Measurements from ENCODE around the gene ADSS1.

Gene ADSS1

GRCh38 chr14:104787736-104788135 lies 63.7 kb downstream of the ADSS1 start:
- H3K4me3 ChIP-seq (ENCODE audit: low read depth, low read length), result no peak overlapping the region
- no peak for DNase-seq (ENCODE audit: low read depth, low spot score)
- TF ChIP-seq CTCF (IDR thresholded peaks at IDR 0.05; ENCODE audit: insufficient read depth, low read length, missing control alignments), result no peak
- ChIA-PET POLR2A (no interaction called here), CTCF (interaction anchor here (1.7 kb wide), 1 partner anchor 19 kb away, joined by 4 read pairs; no protein-coding TSS in a partner anchor)

GRCh38 chr14:104788161-104788818 lies 64.3 kb downstream of the ADSS1 start:
- CTCF ChIA-PET, result interaction anchor here (1.7 kb wide), 3 partner anchors 20 to 38 kb away, joined by 4 to 8 read pairs (median 5); no protein-coding TSS in a partner anchor
- no peak for DNase-seq (ENCODE audit: low read depth, low spot score)

GRCh38 chr14:104788873-104789663 lies 65.0 kb downstream of the ADSS1 start:
- ChIA-PET POLR2A (no interaction called here), CTCF (interaction anchor here (1.7 to 7.9 kb wide), 4 partner anchors 19 to 37 kb away, joined by 4 to 52 read pairs (median 6); no protein-coding TSS in a partner anchor)
- DNase-seq (ENCODE audit: low read depth, low spot score), result no peak
- no peak for TF ChIP-seq CTCF (IDR thresholded peaks at IDR 0.05; ENCODE audit: insufficient read depth, low read length, missing control alignments)
- H3K4me3 ChIP-seq (ENCODE audit: low read depth, low read length), result no peak overlapping the region

More at GRCh38 chr14:104788161-104788818, 64.3 kb downstream of the ADSS1 start:
- POLR2A ChIA-PET, result no interaction called here
- H3K4me3 ChIP-seq (ENCODE audit: low read depth, low read length), result no peak overlapping the region
- no peak for TF ChIP-seq CTCF (IDR thresholded peaks at IDR 0.05; ENCODE audit: insufficient read depth, low read length, missing control alignments)

- POLR2A ChIA-PET, result no interaction called here
- no peak for DNase-seq (ENCODE audit: low read depth, low spot score)
- no peak for TF ChIP-seq CTCF (IDR thresholded peaks at IDR 0.05; ENCODE audit: insufficient read depth, low read length, missing control alignments)
- CTCF ChIA-PET, result interaction anchor here (1.0 to 7.9 kb wide), 5 partner anchors 20 to 37 kb away, joined by 3 to 52 read pairs (median 5); no protein-coding TSS in a partner anchor
- no peak overlapping the region for H3K4me3 ChIP-seq (ENCODE audit: low read depth, low read length)
Measured at GRCh38 chr14:104789752-104790743, 66.0 kb downstream of the ADSS1 start.

- no peak for TF ChIP-seq CTCF (IDR thresholded peaks at IDR 0.05; ENCODE audit: insufficient read depth, low read length, missing control alignments)
- no peak overlapping the region for H3K4me3 ChIP-seq (ENCODE audit: low read depth, low read length)
- no peak for DNase-seq (ENCODE audit: low read depth, low spot score)
- ChIA-PET POLR2A (interaction anchor here (1.2 kb wide), 1 partner anchor 9 kb away, joined by 4 read pairs; the partner anchor contains the start of gene ZBTB42), CTCF (interaction anchor here (0.7 to 7.9 kb wide), 6 partner anchors 10 to 68 kb away, joined by 3 to 52 read pairs (median 3); partner anchors contain the start of gene ZBTB42)
Measured at GRCh38 chr14:104791425-104791824, 67.4 kb downstream of the ADSS1 start.
